HT1080 (cell line): ENCODE measurements around the gene SAGE1. TPM values are rescaled to one million over a fixed set of nuclear protein-coding genes. Genes with fewer than 3 reads are reported as not detected.

ENCODE experiments used
- total RNA-seq: library from RNA; depleted of rRNA; stranded (reverse); fragments of >200 nt; shearing (Covaris generic); gene quantifications from 2 replicates; pipeline ENCODE4 v1.2.3, GENCODE V29; 2014; rRNA removed

SAGE1 gene
- total RNA-seq, 1 experiment from 2014 or later: 6.9 TPM

Other genes with a start within 250 kb of the SAGE1 start
- 46.8 and 61.1 TPM in 2 replicates for gene CT45A1, start 180.1 kb upstream of the SAGE1 start, total RNA-seq
- gene CT45A3, start 125.5 kb upstream of the SAGE1 start, total RNA-seq: 0.24 and 0.47 TPM in 2 replicates
- gene CT45A5, start 108.2 kb upstream of the SAGE1 start, total RNA-seq: 4.1 and 5.8 TPM in 2 replicates
- gene CT45A6, start 90.9 kb upstream of the SAGE1 start, total RNA-seq: not detected in 2 replicates
- 14.2 and 28.2 TPM in 2 replicates for gene CT45A2, start 73.7 kb upstream of the SAGE1 start, total RNA-seq
- gene CT45A7, start 56.4 kb upstream of the SAGE1 start, total RNA-seq: not detected in 2 replicates
- 13.6 TPM in 1 of 2 replicates, not detected in the other for gene CT45A8, start 39.2 kb upstream of the SAGE1 start, total RNA-seq
- gene CT45A9, start 21.9 kb upstream of the SAGE1 start, total RNA-seq: 13.7 TPM in 1 of 2 replicates, not detected in the other
- gene CT45A10, start 272 bp upstream of the SAGE1 start, total RNA-seq: 30.6 and 42.2 TPM in 2 replicates
- 11.5 and 16.4 TPM in 2 replicates for gene MMGT1, start 80.3 kb downstream of the SAGE1 start, total RNA-seq
- gene SLC9A6, start 91.7 kb downstream of the SAGE1 start, total RNA-seq: 10.2 and 13.7 TPM in 2 replicates